Measurements from ENCODE around the gene RGS10.

GRCh38 chr10:119518176-119518575 is 24.3 kb downstream of the RGS10 start:
- TF ChIP-seq CTCF (IDR thresholded peaks at IDR 0.05) (no peak), ZFX (IDR thresholded peaks at IDR 0.05; ENCODE audit: borderline replicate concordance) (no peak)
